HG02885 (cell line): ENCODE data around the gene ZGPAT.

Experiments
- ATAC-seq: cut with Tn5 transposase; IDR thresholded peaks from one replicate; pipeline ENCODE4 v1.9.1; 2021; ENCODE audit warnings: mild to moderate bottlenecking; ENCODE audit not compliant: unreplicated experiment, poor library complexity

Gene ZGPAT

GRCh38 chr20:63777614-63778013 is 69.8 kb downstream of the ZGPAT start:
- no peak for ATAC-seq

- no peak for ATAC-seq
Observed at GRCh38 chr20:63778034-63778752, 70.4 kb downstream of the ZGPAT start.

GRCh38 chr20:63778857-63779256 is 71.0 kb downstream of the ZGPAT start:
- ATAC-seq: no peak

- no peak for ATAC-seq
Observed at GRCh38 chr20:63781181-63781580, 73.3 kb downstream of the ZGPAT start.

GRCh38 chr20:63782051-63782471 is 74.2 kb downstream of the ZGPAT start:
- ATAC-seq: no peak

- ATAC-seq: no peak
Observed at GRCh38 chr20:63782521-63782971, 74.7 kb downstream of the ZGPAT start.

GRCh38 chr20:63783970-63784369 is 76.1 kb downstream of the ZGPAT start:
- ATAC-seq: no peak

GRCh38 chr20:63785691-63786131 is 77.9 kb downstream of the ZGPAT start:
- ATAC-seq: no peak
